GM10266 (cell line): ENCODE data around the gene TBCD.

Experiments
- DNase-seq: peaks from one replicate; pipeline ENCODE4 v3.0.0; 2012; ENCODE audit errors: extremely low spot score
- TF ChIP-seq, protein P1 (sequence below): IDR thresholded peaks from 2 replicates; pipeline ENCODE4 v1.5.1; 2012; ENCODE audit warnings: mild to moderate bottlenecking, low read depth; ENCODE audit not compliant: control insufficient read depth, insufficient read depth; ENCODE audit errors: missing control alignments

Gene TBCD

DNA sequence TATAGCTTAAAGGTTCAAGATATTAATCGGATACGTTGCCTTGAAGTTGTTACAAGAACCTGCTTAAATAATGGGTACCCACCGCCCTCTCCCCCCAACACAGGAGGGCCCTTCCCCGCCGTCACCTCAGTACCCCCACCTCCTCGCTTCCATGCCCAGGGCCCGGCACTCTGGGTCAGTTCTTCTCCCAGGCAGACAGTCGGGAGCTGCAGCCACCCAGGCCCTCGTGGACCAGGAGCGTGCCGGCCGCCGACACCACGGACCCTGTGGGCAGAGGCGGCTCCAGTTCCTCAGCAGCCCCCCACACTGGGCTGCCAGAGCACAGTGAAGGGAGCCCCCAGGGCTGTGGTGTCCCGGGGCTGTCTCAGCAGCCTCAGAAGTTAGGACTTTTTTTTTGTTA lies 168.8 kb downstream of the TBCD start:
- TF ChIP-seq, protein P1, sequence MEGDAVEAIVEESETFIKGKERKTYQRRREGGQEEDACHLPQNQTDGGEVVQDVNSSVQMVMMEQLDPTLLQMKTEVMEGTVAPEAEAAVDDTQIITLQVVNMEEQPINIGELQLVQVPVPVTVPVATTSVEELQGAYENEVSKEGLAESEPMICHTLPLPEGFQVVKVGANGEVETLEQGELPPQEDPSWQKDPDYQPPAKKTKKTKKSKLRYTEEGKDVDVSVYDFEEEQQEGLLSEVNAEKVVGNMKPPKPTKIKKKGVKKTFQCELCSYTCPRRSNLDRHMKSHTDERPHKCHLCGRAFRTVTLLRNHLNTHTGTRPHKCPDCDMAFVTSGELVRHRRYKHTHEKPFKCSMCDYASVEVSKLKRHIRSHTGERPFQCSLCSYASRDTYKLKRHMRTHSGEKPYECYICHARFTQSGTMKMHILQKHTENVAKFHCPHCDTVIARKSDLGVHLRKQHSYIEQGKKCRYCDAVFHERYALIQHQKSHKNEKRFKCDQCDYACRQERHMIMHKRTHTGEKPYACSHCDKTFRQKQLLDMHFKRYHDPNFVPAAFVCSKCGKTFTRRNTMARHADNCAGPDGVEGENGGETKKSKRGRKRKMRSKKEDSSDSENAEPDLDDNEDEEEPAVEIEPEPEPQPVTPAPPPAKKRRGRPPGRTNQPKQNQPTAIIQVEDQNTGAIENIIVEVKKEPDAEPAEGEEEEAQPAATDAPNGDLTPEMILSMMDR: no peak
- no peak for DNase-seq

DNA sequence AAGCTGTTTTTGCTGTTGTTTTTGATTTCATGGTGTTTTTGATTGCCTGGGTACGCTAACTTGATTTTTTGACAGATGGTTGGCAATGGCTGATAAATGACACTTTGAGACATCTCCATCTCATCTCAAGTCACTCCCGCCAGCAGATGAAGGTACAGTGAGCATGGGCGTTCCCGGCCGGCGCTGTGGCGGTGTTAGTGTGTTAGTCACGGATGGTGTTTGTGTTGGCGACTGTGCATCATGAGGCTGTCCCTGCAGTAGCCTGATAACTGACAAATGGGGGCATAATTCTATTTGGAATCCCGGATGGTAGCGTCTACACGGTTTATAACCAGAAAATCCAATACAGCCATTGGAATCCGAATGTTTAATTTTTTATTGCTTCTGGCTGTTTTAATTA lies 169.6 kb downstream of the TBCD start:
- TF ChIP-seq, protein P1: no peak
- no peak for DNase-seq

DNA sequence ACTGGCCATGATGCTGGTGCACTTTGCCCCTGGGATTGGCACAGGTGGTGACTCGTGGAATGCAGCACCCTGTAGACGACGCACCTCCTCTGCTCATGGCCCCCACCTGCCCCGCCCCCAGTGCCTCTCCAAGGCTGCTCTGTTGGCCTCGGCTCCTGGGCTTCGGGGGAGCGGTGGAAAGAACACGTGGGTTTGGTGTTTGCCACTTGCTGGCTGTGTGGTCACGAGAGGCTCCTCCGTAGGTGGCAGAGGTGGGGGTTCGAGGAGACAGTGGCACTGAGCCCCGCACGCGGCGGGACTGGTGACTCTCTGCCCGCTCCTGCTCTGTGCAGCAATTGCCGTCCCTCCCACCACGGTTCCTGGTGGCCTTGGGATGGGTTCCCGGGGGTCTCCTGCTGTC lies 170.8 kb downstream of the TBCD start:
- no peak for DNase-seq
- TF ChIP-seq, protein P1: no peak

DNA sequence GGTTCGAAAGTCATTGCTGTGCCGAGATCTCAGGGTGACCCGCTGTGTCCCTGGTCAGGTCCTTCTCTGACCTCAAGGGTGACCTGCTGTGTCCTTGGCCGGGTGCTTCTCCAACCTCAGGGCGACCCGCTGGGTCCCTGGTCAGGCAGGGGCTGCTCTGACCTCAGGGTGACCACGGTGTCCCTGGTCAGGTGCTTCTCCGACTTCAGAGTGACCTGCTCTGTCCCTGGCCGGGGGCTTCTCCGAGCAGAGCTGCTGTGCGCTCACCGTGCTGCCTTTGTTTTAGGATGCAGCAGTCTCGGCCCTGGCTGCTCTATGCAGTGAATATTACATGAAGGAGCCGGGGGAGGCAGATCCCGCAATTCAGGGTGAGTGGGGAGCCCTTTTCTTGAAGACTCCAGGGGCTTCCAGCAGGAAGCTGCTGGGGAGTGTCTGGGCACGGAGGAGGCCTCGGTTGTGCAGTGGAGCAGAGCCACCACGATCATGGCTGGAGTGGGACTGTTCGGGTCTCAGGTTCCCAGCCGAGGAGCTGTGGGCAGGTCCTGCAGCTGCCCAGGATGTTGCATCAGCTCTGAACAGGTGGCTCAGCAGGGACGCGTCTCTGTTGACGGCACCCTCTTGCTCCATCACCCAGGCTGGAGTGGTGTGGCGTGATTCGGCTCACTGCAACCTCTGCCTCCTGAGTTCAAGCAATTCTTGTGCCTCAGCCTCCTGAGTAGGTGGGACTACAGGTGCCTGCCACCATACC lies 171.7 kb downstream of the TBCD start:
- no peak for DNase-seq
- TF ChIP-seq, protein P1: no peak

DNA sequence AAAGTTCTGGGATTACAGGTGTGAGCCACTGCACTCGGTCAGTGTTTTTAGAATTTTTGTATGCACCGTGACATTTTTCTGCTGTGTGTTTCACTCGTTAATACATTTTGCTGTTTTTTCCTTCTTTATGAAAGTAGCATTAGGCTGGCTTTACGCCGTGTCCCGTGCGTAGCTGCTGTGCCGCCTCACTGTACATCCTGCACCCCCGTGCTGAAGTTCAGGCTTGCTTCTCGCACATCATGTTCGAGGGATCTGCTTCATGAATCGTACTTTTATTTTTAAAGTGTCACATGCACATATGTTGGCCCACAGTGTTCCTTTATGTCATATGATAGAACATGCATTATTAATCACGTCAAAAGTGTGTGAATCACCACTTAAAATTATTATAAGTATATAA lies 172.3 kb downstream of the TBCD start:
- DNase-seq: no peak
- TF ChIP-seq, protein P1: no peak

DNA sequence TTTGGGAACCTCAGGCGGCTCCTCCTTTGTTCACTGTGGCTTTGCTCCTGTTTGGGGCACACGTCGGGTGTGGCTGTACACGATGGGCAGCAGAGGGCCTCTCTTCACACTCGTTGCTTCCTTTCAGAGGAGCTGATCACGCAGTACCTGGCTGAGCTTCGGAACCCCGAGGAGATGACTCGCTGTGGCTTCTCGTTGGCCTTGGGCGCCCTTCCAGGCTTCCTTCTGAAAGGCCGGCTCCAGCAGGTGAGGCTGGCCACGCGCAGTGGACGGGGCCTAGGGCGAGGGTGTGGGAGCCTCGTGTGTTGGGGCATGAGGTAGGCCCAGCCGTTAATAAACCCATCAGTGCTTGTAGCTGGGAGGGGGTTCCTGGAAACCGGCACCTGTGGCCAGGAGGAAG lies 172.9 kb downstream of the TBCD start:
- TF ChIP-seq, protein P1: no peak
- DNase-seq: no peak

DNA sequence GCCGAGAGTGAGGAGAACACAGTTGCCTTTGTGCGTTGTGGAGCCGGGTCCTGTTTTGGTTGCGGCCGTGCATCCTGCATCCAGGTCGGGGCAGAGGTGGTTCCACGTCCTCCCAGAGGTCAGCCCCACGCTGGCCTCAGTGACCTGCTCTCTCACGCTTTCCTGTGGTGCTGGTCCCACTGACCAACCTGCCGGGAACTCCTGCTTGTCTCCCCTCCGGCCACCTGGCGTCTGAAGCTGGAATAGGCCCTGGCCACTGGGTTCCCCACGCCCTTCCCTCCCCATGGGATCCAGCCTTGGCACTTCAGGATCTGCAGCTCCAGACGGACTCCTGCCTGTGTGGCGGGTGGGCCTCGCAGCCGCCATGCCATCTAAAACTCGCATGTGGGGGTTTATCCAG lies 173.5 kb downstream of the TBCD start:
- TF ChIP-seq, protein P1: no peak
- no peak for DNase-seq
